A549 treated with Hydrocortisone at 1 μM for 4 hours (cell line): ENCODE data around the gene APOM. TPM values are rescaled to one million over a fixed set of nuclear protein-coding genes. Genes with fewer than 3 reads are reported as not detected.

ENCODE experiments used
- total RNA-seq: library from RNA; stranded (reverse); fragments of 200-300 nt; extraction: Qiagen RNA extraction; gene quantifications from 5 replicates; pipeline ENCODE4 v1.2.3, GENCODE V29; 2022

APOM gene
- total RNA-seq, result 2.9 to 3.8 TPM (median 3.4 TPM) in 5 replicates

DNA sequence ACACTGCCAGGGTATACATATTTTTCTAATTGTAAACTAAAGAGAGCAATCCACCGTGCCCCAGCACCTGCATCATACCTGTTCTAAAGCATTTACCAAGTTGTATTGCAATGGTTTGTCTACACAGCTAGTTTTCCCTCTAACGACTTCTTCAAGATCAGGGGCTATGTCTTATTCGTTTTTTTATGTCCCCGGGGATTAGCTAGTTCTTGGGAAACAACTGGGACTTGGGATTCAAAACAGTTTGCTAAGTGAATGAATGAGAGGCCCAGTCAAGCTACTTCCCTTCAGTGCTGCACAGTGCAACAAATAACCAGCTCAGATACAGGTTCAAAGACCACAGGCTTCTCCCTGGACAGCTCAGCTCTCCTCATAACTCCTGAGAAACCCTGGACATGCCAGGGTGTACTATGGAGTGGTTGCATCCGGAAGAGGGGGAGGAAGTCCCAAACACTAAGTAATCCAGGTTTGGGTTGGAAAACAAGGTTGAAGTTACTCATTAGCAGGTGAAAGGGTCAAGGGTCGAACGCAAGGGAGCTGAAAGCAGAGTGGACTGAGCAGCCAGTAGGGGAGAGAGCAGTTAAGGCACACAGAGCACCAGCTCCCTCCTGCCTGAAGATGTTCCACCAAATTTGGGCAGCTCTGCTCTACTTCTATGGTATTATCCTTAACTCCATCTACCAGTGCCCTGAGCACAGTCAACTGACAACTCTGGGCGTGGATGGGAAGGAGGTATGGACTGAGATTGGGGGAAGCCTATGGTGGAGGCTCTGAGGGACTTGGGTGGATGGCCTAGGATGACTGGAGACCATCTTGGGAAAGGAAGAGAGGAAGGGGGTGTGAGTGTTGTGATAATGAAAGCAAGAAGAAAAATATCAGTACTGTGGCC is at the start of gene APOM:
TSS of gene APOM (plus strand) at position 546 of the 889 bp plus-strand sequence. CDS start at position 619, 73 bp downstream.

DNA sequence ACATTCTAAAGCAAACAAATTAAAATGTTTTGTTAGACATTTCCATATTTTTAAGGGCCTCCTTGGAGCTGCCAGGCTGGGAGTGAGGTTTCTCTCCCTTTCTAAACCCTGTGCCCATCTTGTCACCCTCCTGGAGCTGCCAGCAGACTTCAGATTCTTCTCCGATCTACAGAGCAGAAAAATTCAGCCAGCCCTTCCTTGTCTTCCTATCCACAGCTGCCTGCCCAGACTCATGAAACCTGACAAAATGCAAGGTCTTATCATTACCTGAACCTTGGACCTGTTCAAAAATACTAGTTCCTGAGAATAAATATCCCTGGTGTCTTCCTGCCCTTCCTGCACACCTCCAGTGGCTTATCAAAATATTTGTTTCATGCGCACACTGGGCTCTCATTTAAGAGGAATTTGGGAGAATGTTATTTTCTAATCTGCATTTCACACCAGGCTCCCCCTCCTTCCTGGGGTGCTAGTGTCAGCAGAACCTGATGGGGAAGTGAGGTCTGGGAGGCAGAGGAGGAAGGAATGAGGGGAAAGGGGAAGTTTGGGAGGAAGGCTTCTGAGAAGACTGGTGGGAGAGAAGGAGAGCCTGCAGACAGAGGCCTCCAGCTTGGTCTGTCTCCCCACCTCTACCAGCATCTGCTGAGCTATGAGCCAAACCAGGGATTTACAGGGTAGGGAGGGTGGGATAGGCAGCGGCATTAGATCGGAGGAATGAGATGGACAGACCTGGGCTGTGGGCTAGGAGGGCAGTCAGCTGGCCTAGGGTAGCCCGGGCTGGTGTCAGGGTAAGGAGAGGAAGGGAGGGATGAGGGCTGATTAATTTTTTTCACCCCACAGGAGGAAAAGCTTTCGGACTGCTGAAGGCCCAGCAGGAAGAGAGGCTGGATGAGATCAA is 40.8 kb upstream of the APOM start, which contains the start of gene AIF1:
TSS of gene AIF1 (plus strand) at position 551 of the 895 bp plus-strand sequence. CDS start at position 647, 96 bp downstream.

DNA sequence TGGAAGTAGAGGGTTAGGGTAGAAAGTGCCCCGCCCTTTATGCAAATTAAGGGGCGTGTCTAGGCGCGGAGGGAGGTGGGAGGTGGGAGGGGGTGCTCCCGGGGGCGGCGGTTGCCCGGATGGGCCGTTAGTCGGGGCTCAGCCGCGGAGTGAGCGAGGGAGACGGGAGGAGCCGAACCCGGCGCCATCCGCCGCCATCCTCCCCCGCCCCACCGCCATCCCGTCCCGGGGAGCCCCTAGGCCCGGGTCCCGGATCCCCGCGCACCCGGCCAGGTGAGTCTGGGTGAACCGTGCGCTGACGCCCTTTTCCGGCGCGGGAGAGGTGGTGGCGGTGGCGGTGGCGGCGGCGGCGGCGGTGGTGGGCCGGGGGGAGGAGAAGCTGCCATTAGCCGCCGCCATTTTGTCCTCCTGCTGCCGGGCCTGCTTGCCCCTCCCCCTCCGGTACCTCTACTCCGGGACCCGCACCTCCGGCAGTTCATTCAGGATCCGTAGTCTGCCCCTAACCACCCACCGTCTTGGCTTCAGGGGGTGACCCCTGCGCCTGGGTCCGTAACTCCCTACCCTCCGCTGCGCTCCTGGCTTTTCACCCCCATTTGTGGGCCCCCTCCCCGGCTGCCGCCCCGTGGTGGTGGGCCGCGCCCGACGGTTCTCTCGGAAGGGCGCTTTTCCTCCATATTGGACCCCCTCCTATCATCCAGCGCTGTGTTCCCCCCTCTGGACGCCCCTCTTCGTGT is 34.9 kb upstream of the APOM start, which contains the start of gene PRRC2A:
TSS of gene PRRC2A (plus strand) at position 130 of the 734 bp plus-strand sequence. CDS start 2,075 bp downstream, outside the sequence.

DNA sequence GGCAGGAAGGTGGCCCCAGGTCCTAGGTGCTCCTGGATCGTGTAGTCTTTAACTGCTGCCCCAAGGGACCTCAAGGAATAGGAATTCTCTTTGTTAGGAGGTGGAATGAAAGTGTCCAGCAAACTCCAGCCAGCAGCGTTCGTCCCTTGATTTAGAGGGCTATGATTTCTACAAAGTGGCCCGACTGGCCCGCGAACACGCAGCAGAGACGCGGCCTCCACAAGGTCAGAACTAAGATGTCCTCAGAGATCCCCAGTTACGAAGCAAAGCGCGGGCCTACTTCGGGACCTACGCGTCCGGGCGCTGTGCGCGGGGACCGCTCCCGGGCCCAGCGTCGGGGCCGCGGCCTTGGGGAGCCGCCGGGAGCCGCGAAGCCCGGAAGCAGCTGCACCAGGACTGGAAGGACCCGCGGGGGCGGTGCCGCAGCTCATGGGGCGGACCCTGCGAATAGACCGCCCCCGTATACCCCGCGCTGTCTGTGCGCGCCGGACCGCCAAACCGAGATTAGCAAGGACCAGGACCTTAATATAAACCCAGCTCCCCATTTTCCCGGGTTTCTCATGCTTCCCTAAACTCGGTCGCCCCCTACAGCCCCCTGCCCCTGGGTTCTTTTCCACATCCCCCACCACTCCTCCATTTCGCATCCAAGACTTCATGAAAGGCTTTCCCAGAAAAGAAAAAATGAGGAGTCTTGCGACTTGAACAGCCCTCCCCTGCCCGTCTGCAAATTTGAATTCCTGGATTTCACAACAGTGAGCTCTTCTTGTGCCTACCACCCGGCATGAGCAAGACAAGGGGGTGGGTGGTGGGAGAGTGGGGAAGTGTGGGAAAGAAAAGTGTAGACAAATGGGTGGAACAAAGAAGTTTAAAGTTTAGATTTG is 4.9 kb downstream of the APOM start, which contains the start of gene C6orf47:
TSS of gene C6orf47 (minus strand) at position 398 of the 881 bp plus-strand sequence. CDS start 831 bp downstream, outside the sequence.

DNA sequence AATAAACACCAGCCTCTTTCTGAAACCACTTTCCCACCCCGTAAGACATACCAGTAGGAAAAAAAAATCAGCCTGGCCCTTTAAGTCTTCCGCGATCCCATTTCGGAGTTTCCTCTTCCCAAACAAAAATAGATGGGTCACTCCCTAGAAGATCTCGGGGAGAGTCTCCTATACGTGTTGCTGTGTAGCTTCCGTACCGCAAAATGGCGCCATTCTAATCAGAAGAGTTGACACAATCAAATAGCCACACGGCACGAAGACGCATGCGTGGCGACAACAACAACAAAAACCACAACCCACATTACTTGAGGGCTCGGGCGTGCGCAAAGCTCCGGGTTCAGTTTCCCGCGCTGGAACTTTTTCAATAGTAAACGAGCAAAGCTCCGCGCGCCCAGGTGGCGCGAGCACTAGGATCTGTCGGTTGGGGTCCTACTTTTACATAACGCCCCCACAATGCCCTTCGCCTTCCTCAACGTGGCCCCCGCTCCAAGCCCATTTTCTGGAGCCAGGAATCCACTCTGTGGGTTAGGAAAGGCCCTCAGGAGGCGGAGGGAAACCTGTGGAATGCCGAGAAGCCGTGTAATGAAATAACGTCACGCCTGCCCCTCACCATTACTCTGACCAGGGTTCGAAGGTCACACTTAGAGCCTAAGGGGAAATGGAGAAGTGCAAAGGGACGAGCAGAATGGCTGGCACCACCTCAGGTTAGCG is 9.3 kb downstream of the APOM start, which contains the start of gene GPANK1:
TSS of gene GPANK1 (minus strand) at position 208 of the 711 bp plus-strand sequence. CDS start 519 bp downstream, outside the sequence.

DNA sequence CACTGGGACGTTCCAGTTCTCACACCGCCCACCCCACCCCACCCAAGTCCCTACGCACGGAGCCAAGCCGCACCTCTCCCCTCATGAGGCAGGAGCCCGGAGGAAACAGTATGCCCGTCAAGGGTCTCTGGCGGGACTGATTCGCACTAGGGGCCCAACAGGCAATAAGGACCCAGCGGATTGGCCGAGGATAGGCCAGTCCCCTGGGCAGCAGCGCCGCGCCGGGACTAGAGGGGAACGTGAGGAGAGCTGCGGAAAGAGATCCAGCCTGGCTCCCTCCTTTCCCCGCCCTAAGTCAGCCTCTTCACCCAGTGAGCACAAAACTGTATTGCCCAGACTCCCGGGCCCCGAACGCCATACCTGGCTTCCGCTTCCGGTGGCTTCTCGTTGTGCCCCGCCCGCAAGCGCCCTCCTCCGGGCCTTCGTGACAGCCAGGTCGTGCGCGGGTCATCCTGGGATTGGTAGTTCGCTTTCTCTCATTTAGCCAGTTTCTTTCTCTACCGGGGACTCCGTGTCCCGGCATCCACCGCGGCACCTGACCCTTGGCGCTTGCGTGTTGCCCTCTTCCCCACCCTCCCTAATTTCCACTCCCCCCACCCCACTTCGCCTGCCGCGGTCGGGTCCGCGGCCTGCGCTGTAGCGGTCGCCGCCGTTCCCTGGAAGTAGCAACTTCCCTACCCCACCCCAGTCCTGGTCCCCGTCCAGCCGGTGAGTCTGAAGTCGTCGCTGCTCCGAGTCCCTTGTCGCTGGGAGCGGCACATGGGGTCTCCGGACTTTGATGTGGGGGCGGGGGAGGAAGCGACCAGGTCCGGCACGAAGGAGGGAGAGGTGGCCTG is 10.0 kb downstream of the APOM start, which contains the start of gene CSNK2B:
TSS of gene CSNK2B (plus strand) at position 580 of the 836 bp plus-strand sequence. CDS start 752 bp downstream, outside the sequence.

DNA sequence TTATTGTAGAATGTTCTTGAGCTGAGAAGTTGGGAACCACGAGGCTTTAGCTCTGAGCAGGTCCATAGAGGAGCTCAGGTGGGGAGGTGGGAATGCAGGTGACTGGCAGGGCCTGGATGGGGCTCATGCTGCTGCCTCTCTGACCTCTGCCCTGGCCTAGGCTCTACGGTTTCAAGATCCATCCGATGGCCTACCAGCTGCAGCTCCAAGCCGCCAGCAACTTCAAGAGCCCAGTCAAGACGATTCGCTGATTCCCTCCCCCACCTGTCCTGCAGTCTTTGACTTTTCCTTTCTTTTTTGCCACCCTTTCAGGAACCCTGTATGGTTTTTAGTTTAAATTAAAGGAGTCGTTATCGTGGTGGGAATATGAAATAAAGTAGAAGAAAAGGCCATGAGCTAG is 14.0 kb downstream of the APOM start, which contains the start of gene LY6G5B:
TSS of gene LY6G5B (plus strand) at position 301 of the 400 bp plus-strand sequence. CDS start 975 bp downstream, outside the sequence.

DNA sequence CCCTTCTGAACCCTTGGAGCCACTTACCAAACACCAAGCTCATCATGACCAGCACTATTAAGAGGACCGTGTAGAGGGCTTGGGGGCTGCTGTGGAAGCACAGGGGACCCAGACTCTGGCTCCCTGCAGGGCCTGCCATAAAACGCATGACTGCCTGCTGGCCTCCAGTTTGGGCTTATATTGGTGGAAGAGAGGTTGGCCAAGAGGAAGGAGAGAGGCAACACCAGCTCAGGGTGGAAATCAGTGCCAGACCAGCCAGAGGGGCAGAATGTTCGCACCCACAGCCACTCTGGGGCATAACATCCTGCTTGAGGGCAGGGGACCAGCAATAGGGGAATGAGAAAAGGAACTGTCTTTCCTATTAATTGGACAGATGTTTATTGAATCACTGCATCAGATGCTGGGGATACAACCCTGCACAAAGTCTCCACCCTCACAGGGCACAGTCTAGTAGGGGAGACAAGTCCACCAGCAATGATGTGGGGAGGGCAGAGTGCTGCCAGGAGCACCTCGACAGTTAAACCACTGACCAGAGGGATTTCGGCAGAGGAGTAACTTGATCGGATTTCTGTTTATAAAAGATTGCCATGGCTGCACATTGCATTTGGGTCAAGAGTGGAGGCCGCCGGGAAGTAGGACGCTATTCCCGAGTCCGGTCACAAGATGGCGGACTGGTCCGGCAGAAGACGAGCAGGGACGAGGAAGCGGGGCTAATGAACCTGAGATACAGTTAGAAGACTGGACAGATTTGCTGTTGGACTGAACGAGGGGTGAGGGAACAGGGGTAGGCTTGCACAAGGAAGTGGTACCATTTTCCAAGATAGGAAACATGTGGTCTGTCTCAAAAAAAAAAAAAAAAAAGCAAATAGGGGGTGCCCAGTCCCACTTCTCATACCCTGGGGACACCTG is 24.8 kb downstream of the APOM start, which contains the start of gene LY6G5C:
TSS of gene LY6G5C (minus strand) at position 842 of the 909 bp plus-strand sequence. CDS start at position 148, 694 bp downstream.

DNA sequence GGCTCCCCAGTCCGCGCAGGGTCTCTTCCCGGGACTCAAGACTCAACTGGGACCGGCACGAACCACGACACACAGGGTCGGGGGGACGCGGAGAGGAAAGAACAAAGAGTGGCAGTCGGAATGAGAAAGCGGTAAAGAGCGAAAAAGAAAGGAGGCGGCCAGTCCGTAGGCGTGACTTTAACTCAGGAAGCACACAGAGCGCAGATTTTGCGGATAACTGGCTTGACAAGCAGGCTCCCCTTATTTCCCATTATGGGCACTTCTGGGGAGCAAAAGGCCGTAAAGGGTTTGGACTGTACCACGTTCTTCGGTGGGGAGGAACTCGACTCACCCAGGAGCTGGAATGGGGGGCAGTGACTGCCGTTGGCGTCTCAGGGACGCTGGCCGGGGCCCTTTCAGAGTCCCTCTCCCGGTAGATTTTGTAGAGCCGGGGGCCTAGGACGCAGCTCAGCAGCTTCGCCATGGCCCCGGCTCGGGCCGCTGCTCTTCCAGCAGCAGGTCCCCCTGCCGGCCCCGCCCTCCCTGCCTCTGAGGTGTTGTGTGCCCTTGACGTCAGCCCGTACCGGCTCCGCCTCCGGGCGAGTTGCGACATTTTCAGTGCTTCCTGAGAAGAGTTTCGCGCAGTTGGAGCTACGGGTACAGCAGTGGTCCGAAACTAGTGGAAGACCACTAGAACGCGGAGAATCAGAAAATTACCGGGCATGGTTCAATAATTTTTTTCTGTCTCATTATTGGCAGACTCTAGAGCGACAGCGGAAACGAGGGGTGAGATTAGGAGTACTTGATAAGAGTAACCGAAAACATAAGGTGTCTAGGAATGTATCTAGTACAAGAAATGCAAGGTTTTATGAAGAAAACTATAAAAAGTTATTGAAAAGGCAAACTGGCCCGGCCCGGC is 47.4 kb downstream of the APOM start, which contains the start of gene ABHD16A:
TSS of gene ABHD16A (minus strand) at position 506 of the 898 bp plus-strand sequence. CDS start at position 463, 43 bp downstream.

DNA sequence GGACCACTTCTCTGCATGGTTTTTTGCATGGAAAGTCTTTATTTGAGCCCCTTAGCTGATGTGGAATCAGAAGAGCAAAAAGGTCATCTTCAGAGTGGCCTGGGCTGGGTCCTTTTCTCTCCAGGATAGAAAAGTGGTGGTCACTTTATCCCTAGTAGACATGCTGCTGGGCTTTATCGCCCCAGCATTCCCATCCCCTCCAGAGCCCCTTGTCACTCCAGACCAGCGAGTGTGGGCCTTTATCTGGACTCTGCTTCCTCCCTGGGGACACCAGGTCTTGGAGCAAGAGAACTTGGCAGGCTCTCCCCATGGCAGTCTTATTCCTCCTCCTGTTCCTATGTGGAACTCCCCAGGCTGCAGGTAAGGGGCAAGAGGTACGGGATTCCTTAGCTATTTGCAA is 50.9 kb downstream of the APOM start, which contains the start of gene LY6G6F:
TSS of gene LY6G6F (plus strand) at position 268 of the 400 bp plus-strand sequence. CDS start at position 309, 41 bp downstream.

Other genes starting within 250 kb of the APOM start
- gene MICB, start 157.7 kb upstream of the APOM start, total RNA-seq, result 6.1 to 7.7 TPM (median 7.3 TPM) in 5 replicates
- not detected in 5 replicates for gene MCCD1, start 126.9 kb upstream of the APOM start, total RNA-seq
- 331 to 435 TPM (median 353 TPM) in 5 replicates for gene DDX39B, start 113.9 kb upstream of the APOM start, total RNA-seq
- gene ATP6V1G2, start 109.3 kb upstream of the APOM start, total RNA-seq, result 0.46 to 0.93 TPM (median 0.67 TPM) in 5 replicates
- 9.7 to 12.5 TPM (median 11.6 TPM) in 5 replicates for gene NFKBIL1, start 108.3 kb upstream of the APOM start, total RNA-seq
- gene LTA, start 83.6 kb upstream of the APOM start, total RNA-seq, result 0.07 to 0.31 TPM (median 0.13 TPM) in 3 of 5 replicates, not detected in the others
- 0.08 to 0.12 TPM in 2 of 5 replicates, not detected in the others for gene TNF, start 80.3 kb upstream of the APOM start, total RNA-seq
- gene LTB, start 73.5 kb upstream of the APOM start, total RNA-seq, result 0.29 to 0.47 TPM (median 0.38 TPM) in 5 replicates
- gene LST1, start 69.6 kb upstream of the APOM start, total RNA-seq, result 0.37 TPM in 1 of 5 replicates, not detected in the others
- gene NCR3, start 62.9 kb upstream of the APOM start, total RNA-seq, result not detected in 5 replicates
- gene AIF1, start 40.7 kb upstream of the APOM start, total RNA-seq, result not detected in 5 replicates
- 76.6 to 89.9 TPM (median 84.4 TPM) in 5 replicates for gene PRRC2A, start 35.2 kb upstream of the APOM start, total RNA-seq
- 129 to 143 TPM (median 133 TPM) in 5 replicates for gene BAG6, start 3.2 kb upstream of the APOM start, total RNA-seq
- gene C6orf47, start 4.9 kb downstream of the APOM start, total RNA-seq, result 10.1 to 14.9 TPM (median 12.4 TPM) in 5 replicates
- 9.3 to 11.4 TPM (median 11.1 TPM) in 5 replicates for gene GPANK1, start 9.1 kb downstream of the APOM start, total RNA-seq
- gene CSNK2B, start 10.2 kb downstream of the APOM start, total RNA-seq, result 154 to 183 TPM (median 177 TPM) in 5 replicates
- gene LY6G5B, start 14.1 kb downstream of the APOM start, total RNA-seq, result 3.4 to 4.7 TPM (median 3.9 TPM) in 5 replicates
- gene LY6G5C, start 25.2 kb downstream of the APOM start, total RNA-seq, result 0.75 to 2.1 TPM (median 1.5 TPM) in 5 replicates
- gene ABHD16A, start 47.4 kb downstream of the APOM start, total RNA-seq, result 15.0 to 19.1 TPM (median 17.0 TPM) in 5 replicates
- not detected in 5 replicates for gene LY6G6F, start 51.0 kb downstream of the APOM start, total RNA-seq
- gene LY6G6D, start 59.5 kb downstream of the APOM start, total RNA-seq, result not detected in 5 replicates
- 0.13 to 0.18 TPM in 2 of 5 replicates, not detected in the others for gene LY6G6C, start 65.9 kb downstream of the APOM start, total RNA-seq
- gene MPIG6B, start 67.5 kb downstream of the APOM start, total RNA-seq, result not detected in 5 replicates
- gene DDAH2, start 73.4 kb downstream of the APOM start, total RNA-seq, result 25.9 to 32.1 TPM (median 29.2 TPM) in 5 replicates
- 475 to 491 TPM (median 481 TPM) in 5 replicates for gene CLIC1, start 80.6 kb downstream of the APOM start, total RNA-seq
- gene MSH5, start 84.1 kb downstream of the APOM start, total RNA-seq, result 10.7 to 15.7 TPM (median 13.4 TPM) in 5 replicates
- gene SAPCD1, start 106.8 kb downstream of the APOM start, total RNA-seq, result 2.6 to 4.9 TPM (median 3.2 TPM) in 5 replicates
- 1.1 to 1.7 TPM (median 1.5 TPM) in 5 replicates for gene VWA7, start 121.4 kb downstream of the APOM start, total RNA-seq
- 52.1 to 61.7 TPM (median 54.3 TPM) in 5 replicates for gene VARS1, start 139.9 kb downstream of the APOM start, total RNA-seq
- gene LSM2, start 151.1 kb downstream of the APOM start, total RNA-seq, result 42.7 to 66.2 TPM (median 59.0 TPM) in 5 replicates
- gene HSPA1L, start 159.4 kb downstream of the APOM start, total RNA-seq, result 1.2 to 2.0 TPM (median 1.6 TPM) in 5 replicates
- 162 to 234 TPM (median 205 TPM) in 5 replicates for gene HSPA1A, start 159.6 kb downstream of the APOM start, total RNA-seq
- gene HSPA1B, start 171.8 kb downstream of the APOM start, total RNA-seq, result 110 to 176 TPM (median 161 TPM) in 5 replicates
- 25.7 to 32.9 TPM (median 26.4 TPM) in 5 replicates for gene NEU1, start 206.9 kb downstream of the APOM start, total RNA-seq
- 0.03 to 0.14 TPM (median 0.06 TPM) in 4 of 5 replicates, not detected in the other for gene SLC44A4, start 223.1 kb downstream of the APOM start, total RNA-seq
- gene EHMT2, start 241.8 kb downstream of the APOM start, total RNA-seq, result 25.1 to 29.7 TPM (median 26.0 TPM) in 5 replicates
- gene ZBTB12, start 246.2 kb downstream of the APOM start, total RNA-seq, result 3.3 to 4.2 TPM (median 3.9 TPM) in 5 replicates